Ovary (tissue), 9 donors: ENCODE data around the gene DNAH17. TPM values are rescaled to one million over a fixed set of nuclear protein-coding genes. Genes with fewer than 3 reads are reported as not detected.

Experiments
- DNase-seq, 5 donors: peaks; one replicate each; pipeline ENCODE4 v3.0.0-alpha.2; 2019 to 2020
- H3K27ac ChIP-seq, 2 donors: fragments of 200-600 bp; one replicate each; pipeline versions ENCODE4 v1.5.1 to v1.8.0; 2019 to 2022
- H3K27me3 ChIP-seq: fragments of 200-600 bp; one replicate; pipeline ENCODE4 v1.8.0; 2022
- H3K36me3 ChIP-seq: fragments of 200-600 bp; sonication (generic); one replicate; pipeline ENCODE4 v1.5.1; 2019
- H3K4me1 ChIP-seq: one replicate; pipeline ENCODE4 v1.8.1; 2013; ENCODE audit warnings: mild to moderate bottlenecking, moderate library complexity; ENCODE audit not compliant: insufficient read depth
- H3K4me3 ChIP-seq: fragments of 200-600 bp; sonication (generic); one replicate; pipeline ENCODE4 v1.5.1; 2017
- H3K9me3 ChIP-seq, 2 donors: fragments of 200-600 bp in 1 of 2; sonication (generic) in 1 of 2; one replicate each; pipeline versions ENCODE4 v1.5.1 to v1.8.1; 2013 to 2019; ENCODE audit warnings: mild to moderate bottlenecking in 1 of 2, moderate library complexity in 1 of 2
- CTCF ChIP-seq, 3 donors: fragments of 450-650 bp in 2 of 3; fragments of 200-600 bp in 1 of 3; IDR thresholded peaks; one replicate each; pipeline versions ENCODE4 v1.5.1 to v1.8.0; 2016 to 2022; ENCODE audit warnings: antibody characterized with exemption in 3 of 3, mild to moderate bottlenecking in 1 of 3
- EP300 ChIP-seq: sonication (generic); formaldehyde crosslinking; IDR thresholded peaks from one replicate; pipeline ENCODE4 v1.6.1; 2017; ENCODE audit warnings: antibody characterized with exemption
- POLR2A ChIP-seq: fragments of 450-650 bp; IDR thresholded peaks from one replicate; pipeline ENCODE4 v1.6.1; 2017; ENCODE audit warnings: antibody characterized with exemption, mild to moderate bottlenecking, moderate library complexity
- WGBS, 3 donors: extraction: QIAGEN DNeasy Blood & Tissue Kit in 1 of 3; methylation state at CpG; one replicate each; pipeline versions ENCODE4 v1.1.5 to v1.1.7; 2013 to 2017; 5-methylcytosine and 5-hydroxymethylcytosine counted together
- intact Hi-C, 4 donors: fragments of 100-400 bp; cut with DNase I; formaldehyde crosslinking; loops; one replicate each; pipeline versions ENCODE4 v1.11.0 to v1.15.1; 2022 to 2023
- polyA plus RNA-seq, 2 donors: library from polyadenylated mRNA; stranded (reverse); fragments of 200-250 nt in 1 of 2; fragments of 350-450 nt in 1 of 2; fragmentation: Illumina TruSeq in 1 of 2; extraction: RNeasy Lipid Tissue Mini Kit (QIAGEN cat#74804) in 1 of 2; gene quantifications; one replicate each; pipeline ENCODE4 v1.2.3, GENCODE V29; 2013 to 2014
- total RNA-seq, 7 donors: library from RNA; depleted of rRNA in 2 of 7; stranded (reverse); fragments of >200 nt in 2 of 7; fragmentation: NEBNext Ultra II Directional in 3 of 7; extraction: Animal tissue kit (Norgen Biotek cat#: 25700) in 3 of 7; gene quantifications; one replicate each; pipeline versions ENCODE4 v1.1.0 to v1.2.4, GENCODE V29; 2016 to 2023
- donor health status: DM: no; HTN: no; CAD: no; lungs with moderate emphysema.
- donor health status: DM: no; HTN: no; CAD: no.
- donor health status: Bipolar disorder and iron deficiency.
- donor health status: DM: yes; HTN: yes; CAD: no.
- donor health status: DM: no; HTN: no; CAD: no.
- donor health status: DM: yes; HTN: yes; CAD: no.

Gene DNAH17
- total and polyA plus RNA-seq, 9 donors, result 0.07 to 0.25 (median 0.12) TPM; not detected in 6

- no peak for DNase-seq
- Histone ChIP-seq H3K4me3 (no peak overlapping the region), H3K9me3 (no peaks in the 10 kb centered on the region), H3K4me1 (no peaks in the 10 kb centered on the region), H3K27me3 (no peaks in the 10 kb centered on the region), H3K36me3 (no peaks in the 10 kb centered on the region), H3K27ac (no peak overlapping the region)
- intact Hi-C loops, result no loop called here
- WGBS, 3 donors, result 67 to 81% (median 72%) methylated on average over 20 of the region's 20 CpGs
- no peak for TF ChIP-seq CTCF (IDR thresholded peaks at IDR 0.05)
- no peak for TF ChIP-seq EP300
- no peak for TF ChIP-seq POLR2A
Observed at GRCh38 chr17:78450696-78451345, 126.4 kb downstream of the DNAH17 start.

- no peaks in the 10 kb centered on the region for H3K27me3 ChIP-seq
- WGBS, 3 donors, result 89 to 91% (median 90%) methylated on average over 14 of the region's 14 CpGs
- H3K4me3 ChIP-seq, result no peak overlapping the region
- H3K4me1 ChIP-seq, result no peaks in the 10 kb centered on the region
- no peak for DNase-seq
- no peaks in the 10 kb centered on the region for H3K36me3 ChIP-seq
- no peak for TF ChIP-seq EP300
- no peak for TF ChIP-seq CTCF (IDR thresholded peaks at IDR 0.05)
- TF ChIP-seq POLR2A, result no peak
- H3K9me3 ChIP-seq, result no peaks in the 10 kb centered on the region
- intact Hi-C loops, result no loop called here
- H3K27ac ChIP-seq, result no peak overlapping the region
Observed at GRCh38 chr17:78449983-78450595, 127.1 kb downstream of the DNAH17 start.

- TF ChIP-seq CTCF (IDR thresholded peaks at IDR 0.05) (no peak), EP300 (no peak)
- DNase-seq, result no peak
- intact Hi-C loops, result no loop called here
- no peaks in the 10 kb centered on the region for H3K27me3 ChIP-seq
- no peaks in the 10 kb centered on the region for H3K4me1 ChIP-seq
- H3K4me3 ChIP-seq, result no peak overlapping the region
- H3K27ac ChIP-seq, result no peak overlapping the region
- no peaks in the 10 kb centered on the region for H3K36me3 ChIP-seq
- H3K9me3 ChIP-seq, result no peaks in the 10 kb centered on the region
- WGBS, 3 donors, result 58 to 73% (median 58%) methylated on average over 5 of the region's 5 CpGs
Observed at GRCh38 chr17:78448356-78448993, 128.7 kb downstream of the DNAH17 start.

- no peak for DNase-seq
- intact Hi-C loops, result no loop called here
- Histone ChIP-seq H3K27me3 (no peaks in the 10 kb centered on the region), H3K4me1 (no peaks in the 10 kb centered on the region), H3K27ac (no peak overlapping the region), H3K9me3 (no peaks in the 10 kb centered on the region), H3K36me3 (no peaks in the 10 kb centered on the region), H3K4me3 (no peak overlapping the region)
- 90 to 97% (median 91%) methylated on average over 7 of the region's 7 CpGs for WGBS, 3 donors
- TF ChIP-seq POLR2A, result no peak
- TF ChIP-seq CTCF (IDR thresholded peaks at IDR 0.05), result no peak
- no peak for TF ChIP-seq EP300
Observed at GRCh38 chr17:78446833-78447232, 130.4 kb downstream of the DNAH17 start.
